SH-SY5Y (cell line): ENCODE measurements around the gene RAMP1.

ENCODE experiments used
- GATA2 ChIP-seq: IDR thresholded peaks from 2 replicates; pipeline ENCODE4 v1.6.1; 2011; ENCODE audit warnings: mild to moderate bottlenecking, low read depth, low read length
- GATA3 ChIP-seq: IDR thresholded peaks from 2 replicates; pipeline ENCODE4 v1.6.1; 2011; ENCODE audit warnings: low read depth, mild to moderate bottlenecking, low read length, moderate library complexity

DNA sequence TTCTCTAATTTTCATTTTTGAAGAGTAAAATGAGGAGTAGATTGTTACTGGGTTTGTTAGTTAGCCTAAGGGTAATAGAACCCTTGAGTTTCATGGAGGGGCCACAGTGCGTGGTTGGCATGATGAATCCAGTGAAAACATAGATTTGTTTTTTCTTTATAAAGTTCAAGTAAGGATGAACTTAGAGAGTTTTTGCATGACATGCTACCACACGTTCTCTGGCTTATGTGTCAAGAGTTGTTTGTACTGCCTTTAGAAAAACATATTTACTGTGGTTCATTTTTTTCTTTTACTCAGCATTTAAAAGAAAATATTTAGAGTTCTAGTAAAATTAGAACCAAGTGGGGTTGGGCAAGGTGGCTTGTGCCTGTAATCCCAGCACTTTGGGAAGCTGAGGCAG lies 39.0 kb upstream of the RAMP1 start:
- TF ChIP-seq GATA2 (no peak), GATA3 (no peak)
